NCI-H446 treated with DMSO at 0.1 percent for 48 hours (cell line): ENCODE data around the gene WAPL.

Experiments
- DNase-seq: peaks from one replicate; lab custom pipeline; 2025; lab: John Stamatoyannopoulos, UW

WAPL gene

GRCh38 chr10:86472061-86472460, 49.5 kb downstream of the WAPL start:
- DNase-seq, result no peak

GRCh38 chr10:86461963-86462804, 59.4 kb downstream of the WAPL start:
- DNase-seq, result no peak

GRCh38 chr10:86451604-86451960, 70.0 kb downstream of the WAPL start:
- DNase-seq, result no peak

GRCh38 chr10:86450806-86451603, 70.6 kb downstream of the WAPL start:
- no peak for DNase-seq

- no peak for DNase-seq
Observed at GRCh38 chr10:86449926-86450558, 71.5 kb downstream of the WAPL start.

GRCh38 chr10:86447432-86447831, 74.2 kb downstream of the WAPL start:
- no peak for DNase-seq

GRCh38 chr10:86446987-86447386, 74.6 kb downstream of the WAPL start:
- no peak for DNase-seq

GRCh38 chr10:86446440-86446839, 75.2 kb downstream of the WAPL start:
- no peak for DNase-seq

GRCh38 chr10:86443936-86444335, 77.7 kb downstream of the WAPL start:
- DNase-seq, result no peak

- DNase-seq, result no peak
Observed at GRCh38 chr10:86443069-86443468, 78.5 kb downstream of the WAPL start.

GRCh38 chr10:86440874-86441843, 80.4 kb downstream of the WAPL start:
- no peak for DNase-seq

GRCh38 chr10:86439544-86439943, 82.0 kb downstream of the WAPL start:
- no peak for DNase-seq

- DNase-seq, result no peak
Observed at GRCh38 chr10:86438091-86438749, 83.4 kb downstream of the WAPL start.

GRCh38 chr10:86437447-86437846, 84.1 kb downstream of the WAPL start:
- DNase-seq, result no peak

- DNase-seq, result no peak
Observed at GRCh38 chr10:86436963-86437362, 84.6 kb downstream of the WAPL start.

GRCh38 chr10:86434656-86435055, 86.9 kb downstream of the WAPL start:
- DNase-seq, result no peak

GRCh38 chr10:86423739-86424138, 97.9 kb downstream of the WAPL start:
- DNase-seq, result no peak

- DNase-seq, result no peak
Observed at GRCh38 chr10:86419101-86419500, 102.5 kb downstream of the WAPL start.

- no peak for DNase-seq
Observed at GRCh38 chr10:86415583-86415982, 106.0 kb downstream of the WAPL start.

- DNase-seq, result no peak
Observed at GRCh38 chr10:86415116-86415515, 106.5 kb downstream of the WAPL start.
